Measurements from ENCODE around the gene ST6GAL1. TPM values are rescaled to one million over a fixed set of nuclear protein-coding genes. Genes with fewer than 3 reads are reported as not detected.

The ST6GAL1 gene
- total and polyA plus RNA-seq, 10 of the 15 experiments (the other 5 are each of a cell fraction or from before 2014, with no cell fraction given): 74.2 to 248 (median 149) TPM

DNA sequence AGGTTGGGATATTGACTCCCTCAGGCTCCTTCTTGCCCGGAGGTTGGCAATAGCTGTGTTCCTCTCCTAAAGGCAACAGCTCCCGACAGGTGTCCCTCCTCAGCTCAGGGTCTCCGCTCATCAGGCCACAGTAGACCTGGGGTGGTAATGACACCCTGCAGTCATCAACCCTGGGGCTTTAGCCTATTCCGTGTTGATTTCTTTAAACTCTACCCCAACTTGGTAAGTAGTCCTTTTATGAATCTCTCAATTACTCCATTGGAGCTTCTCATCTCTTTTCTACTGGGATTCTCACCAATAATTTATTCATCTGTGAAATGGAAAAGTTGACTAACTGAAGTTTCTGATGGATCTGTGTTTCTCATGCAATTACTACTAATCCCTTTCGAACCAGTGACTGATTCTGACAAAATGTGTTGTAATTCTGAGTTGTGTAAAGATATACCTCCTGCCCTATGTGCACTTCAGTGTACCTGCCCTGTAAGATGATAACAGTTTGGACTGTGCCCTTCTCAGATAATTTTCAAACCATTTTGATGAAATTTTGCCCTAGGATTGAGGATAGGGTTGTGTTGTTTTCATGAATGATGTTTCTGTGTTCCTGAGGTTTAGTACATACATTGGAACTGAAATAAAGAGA, 119.3 kb downstream of the ST6GAL1 start:
- CTCF ChIA-PET: no interaction called here
- no peak for FAIRE-seq

DNA sequence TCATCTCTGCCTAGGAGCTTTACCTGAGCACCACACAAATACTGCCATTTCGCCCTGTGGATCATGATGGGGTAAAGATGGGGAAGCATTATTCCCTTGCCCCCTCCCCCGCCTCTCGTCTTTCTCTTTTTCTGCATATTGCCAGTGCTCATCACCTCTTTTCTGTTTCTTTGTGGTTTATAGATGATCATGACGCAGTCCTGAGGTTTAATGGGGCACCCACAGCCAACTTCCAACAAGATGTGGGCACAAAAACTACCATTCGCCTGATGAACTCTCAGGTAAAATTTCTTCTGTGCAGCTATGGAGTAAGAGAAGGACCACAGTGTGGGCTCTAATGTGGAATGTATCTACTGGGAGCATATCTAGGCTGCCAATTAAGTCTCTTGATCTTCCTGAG, 120.7 kb downstream of the ST6GAL1 start:
- H3K4me2 ChIP-seq (ENCODE audit: control insufficient read depth, insufficient read depth): no peak overlapping the region
- SMC1A ChIA-PET (ENCODE audit: uncharacterized antibody, unreplicated experiment): interaction anchor here (1.0 to 12.6 kb wide), 2 partner anchors 14 to 22 kb away, joined by 3 to 213 read pairs; no protein-coding TSS in a partner anchor
- no peak overlapping the region for H2AFZ ChIP-seq (ENCODE audit: control insufficient read depth, low read depth, low read length)
- ATAC-seq: no peak
- DNase-seq (ENCODE audit: low read depth, low spot score): no peak
- in situ Hi-C loops (cut with MboI): no loop called here
- H4K20me1 ChIP-seq (ENCODE audit: control insufficient read depth, insufficient read depth): 0 out of 2 replicates have a peak, but pooled peaks cover 3% of the 10 kb centered on the region
- no peak for TF ChIP-seq IKZF1 (conservative IDR thresholded peaks at IDR 0.05)
- TF ChIP-seq POLR2AphosphoS5 (IDR thresholded peaks at IDR 0.05; ENCODE audit: low read length): 0 out of 2 replicates have a peak, but pooled peaks have one; percentile 1
- CTCF ChIA-PET: no interaction called here
- H3K9me3 ChIP-seq (replicated peaks; ENCODE audit: control insufficient read depth, insufficient read depth, low read length): peaks cover 4% of the 10 kb centered on the region; the same call in 2 of the 3 replicates
- FAIRE-seq: no peak
- no peak overlapping the region for H3K27ac ChIP-seq (ENCODE audit: control insufficient read depth, insufficient read depth)
- H3K4me1 ChIP-seq (ENCODE audit: control insufficient read depth, insufficient read depth, low read length): no peaks in the 10 kb centered on the region
- intact Hi-C loops (cut with micrococcal nuclease; ENCODE audit: unreplicated experiment): no loop called here
- WGBS (ENCODE audit: insufficient coverage, insufficient replicate concordance, low lambda C conversion rate, missing lambda C conversion rate): 96% methylated on average over 5 of the region's 5 CpGs
- RAD21 ChIA-PET (ENCODE audit: unreplicated experiment): no interaction called here
- H3K27me3 ChIP-seq (replicated peaks in 1 of 2; ENCODE audit: control insufficient read depth in 2 of 2, insufficient read depth in 2 of 2, low read length in 1 of 2): no peaks in the 10 kb centered on the region
- no TSS peak for BruUV-seq (replicated peaks)
- H3K9ac ChIP-seq (ENCODE audit: control insufficient read depth, insufficient read depth, low read length): no peak overlapping the region
- POLR2A ChIA-PET: no interaction called here
- H3K79me2 ChIP-seq (ENCODE audit: control insufficient read depth, insufficient read depth, low read length): peaks cover 50% of the 10 kb centered on the region
- H3K36me3 ChIP-seq (ENCODE audit: control insufficient read depth in 2 of 2, insufficient read depth in 2 of 2, low read length in 1 of 2): peaks cover 23 to 38% of the 10 kb centered on the region in 2 experiments
- H3K4me3 ChIP-seq: no peak overlapping the region

More for the DNA sequence above, 119.3 kb downstream of the ST6GAL1 start:
- Histone ChIP-seq H3K9ac (ENCODE audit: control insufficient read depth, insufficient read depth, low read length) (no peak overlapping the region), H4K20me1 (ENCODE audit: control insufficient read depth, insufficient read depth) (0 out of 2 replicates have a peak, but pooled peaks cover 3% of the 10 kb centered on the region), H3K4me3 (no peak overlapping the region), H3K4me1 (ENCODE audit: control insufficient read depth, insufficient read depth, low read length) (peaks cover 4% of the 10 kb centered on the region; the same call in 1 of the 2 replicates), H3K27ac (ENCODE audit: control insufficient read depth, insufficient read depth) (no peak overlapping the region), H2AFZ (ENCODE audit: control insufficient read depth, low read depth, low read length) (no peak overlapping the region), H3K4me2 (ENCODE audit: control insufficient read depth, insufficient read depth) (no peak overlapping the region), H3K36me3 (ENCODE audit: control insufficient read depth in 2 of 2, insufficient read depth in 2 of 2, low read length in 1 of 2) (peaks cover 28 to 47% of the 10 kb centered on the region in 2 experiments), H3K9me3 (replicated peaks; ENCODE audit: control insufficient read depth, insufficient read depth, low read length) (peaks cover 6% of the 10 kb centered on the region; the same call in 2 of the 3 replicates), H3K27me3 (replicated peaks in 1 of 2; ENCODE audit: control insufficient read depth in 2 of 2, insufficient read depth in 2 of 2, low read length in 1 of 2) (no peaks in the 10 kb centered on the region), H3K79me2 (ENCODE audit: control insufficient read depth, insufficient read depth, low read length) (peaks cover 63% of the 10 kb centered on the region)
- ChIA-PET SMC1A (ENCODE audit: uncharacterized antibody, unreplicated experiment) (interaction anchor here (0.8 to 12.6 kb wide), 7 partner anchors 10 to 199 kb away, joined by 3 to 213 read pairs (median 3); no protein-coding TSS in a partner anchor), RAD21 (ENCODE audit: unreplicated experiment) (interaction anchor here (0.7 kb wide), 1 partner anchor 20 kb away, joined by 4 read pairs; no protein-coding TSS in a partner anchor), POLR2A (interaction anchor here (0.6 kb wide), 1 partner anchor 121 kb away, joined by 3 read pairs; no protein-coding TSS in a partner anchor)
- BruUV-seq (replicated peaks): no TSS peak
- ATAC-seq: no peak
- peak; percentile 39; the same call in 1 of the 2 replicates for TF ChIP-seq POLR2AphosphoS5 (IDR thresholded peaks at IDR 0.05; ENCODE audit: low read length)
- TF ChIP-seq PAX8 (IDR thresholded peaks at IDR 0.05): no peak
- WGBS (ENCODE audit: insufficient coverage, insufficient replicate concordance, low lambda C conversion rate, missing lambda C conversion rate): 78% methylated on average over 5 of the region's 5 CpGs
- DNase-seq (ENCODE audit: low read depth, low spot score): no peak
- in situ Hi-C loops (cut with MboI): no loop called here
- intact Hi-C loops (cut with micrococcal nuclease; ENCODE audit: unreplicated experiment): no loop called here

All from GM12878 (cell line).